ENCODE measurements around the gene TIPIN.
"Not testable (repeated sequence)": the region's sequence is repeated elsewhere in the genome, so short reads cannot be mapped to it uniquely, and the experiment has no call there.

Gene TIPIN

GRCh38 chr15:66386204-66387123, 30.0 kb upstream of the TIPIN start, which contains the start of gene MAP2K1:
Gene MAP2K1, plus strand, starts transcription at chr15:66386912. Its CDS starts 436 bp downstream, at chr15:66387348.
- DNase-seq = peak; percentile 98 to 99 (median 98)

- not testable (repeated sequence) for DNase-seq
These were observed 24.9 kb upstream of the TIPIN start for GRCh38 chr15:66381376-66381775.

- DNase-seq = no peak
These were observed 22.4 kb upstream of the TIPIN start for GRCh38 chr15:66378814-66379430.

- no peak for DNase-seq
These were observed 17.7 kb upstream of the TIPIN start for GRCh38 chr15:66374179-66374578.

- peak in 1 of 5 donors; percentile 84 for DNase-seq
These were observed 13.5 kb upstream of the TIPIN start for GRCh38 chr15:66369773-66370651.

- no peak for DNase-seq
These were observed 8.6 kb upstream of the TIPIN start for GRCh38 chr15:66364944-66365528.

- no peak for DNase-seq
These were observed 6.3 kb upstream of the TIPIN start for GRCh38 chr15:66362776-66363175.

- not testable (repeated sequence) for DNase-seq
These were observed 5.4 kb upstream of the TIPIN start for GRCh38 chr15:66361745-66362460.

GRCh38 chr15:66359740-66360139, 3.3 kb upstream of the TIPIN start:
- no peak for DNase-seq

- no peak for DNase-seq
These were observed 467 bp downstream of the TIPIN start for GRCh38 chr15:66356077-66356358.

- DNase-seq = not testable (repeated sequence)
These were observed 8.0 kb downstream of the TIPIN start for GRCh38 chr15:66348530-66348929.

- DNase-seq = no peak
These were observed 27.7 kb downstream of the TIPIN start for GRCh38 chr15:66328771-66329170.

- DNase-seq = no peak
These were observed 28.7 kb downstream of the TIPIN start for GRCh38 chr15:66327736-66328135.

- no peak for DNase-seq
These were observed 30.4 kb downstream of the TIPIN start for GRCh38 chr15:66326051-66326450.

- no peak for DNase-seq
These were observed 33.1 kb downstream of the TIPIN start for GRCh38 chr15:66323312-66323928.

GRCh38 chr15:66312144-66312543, 44.3 kb downstream of the TIPIN start:
- no peak for DNase-seq

GRCh38 chr15:66310786-66311185, 45.7 kb downstream of the TIPIN start:
- no peak for DNase-seq

- no peak for DNase-seq
These were observed 46.7 kb downstream of the TIPIN start for GRCh38 chr15:66309828-66310227.

GRCh38 chr15:66308531-66308930, 48.0 kb downstream of the TIPIN start:
- no peak for DNase-seq

- no peak for DNase-seq
These were observed 50.1 kb downstream of the TIPIN start for GRCh38 chr15:66306381-66306780.

- not testable (repeated sequence) for DNase-seq
These were observed 52.1 kb downstream of the TIPIN start for GRCh38 chr15:66304425-66304824.
